Femur (tissue), 1 donor: ENCODE data around the gene CLIC3.

Experiments
- DNase-seq: peaks from one replicate; pipeline ENCODE4 v3.0.0-alpha.2; 2017

Gene CLIC3

GRCh38 chr9:136950656-136951276 is 45.6 kb downstream of the CLIC3 start:
- no peak for DNase-seq

GRCh38 chr9:136949817-136950655 is 46.3 kb downstream of the CLIC3 start:
- DNase-seq: peak; percentile 93

- peak; percentile 21 for DNase-seq
These were observed 47.0 kb downstream of the CLIC3 start for GRCh38 chr9:136949239-136949816.

GRCh38 chr9:136947955-136948510 is 48.3 kb downstream of the CLIC3 start:
- peak; percentile 71 for DNase-seq

- DNase-seq: peak; percentile 25
These were observed 49.1 kb downstream of the CLIC3 start for GRCh38 chr9:136947028-136947891.

GRCh38 chr9:136946228-136947027 is 49.9 kb downstream of the CLIC3 start:
- no peak for DNase-seq

GRCh38 chr9:136945333-136946227 is 50.8 kb downstream of the CLIC3 start:
- DNase-seq: no peak
